SK-N-SH treated with all-trans-retinoic acid at 6 μM for 48 hours (cell line): Measurements from ENCODE around the gene OSCAR.

Experiments used
- BACH2 ChIP-seq: fragments of 250-450 bp; sonication (Bioruptor Pico); IDR thresholded peaks from 2 replicates; pipeline ENCODE4 v1.9.0; 2021; ENCODE audit warnings: mild to moderate bottlenecking, borderline replicate concordance
- CSRNP3 ChIP-seq: fragments of 250-450 bp; sonication (Bioruptor Pico); IDR thresholded peaks from 2 replicates; pipeline ENCODE4 v1.5.1; 2021; ENCODE audit warnings: mild to moderate bottlenecking, moderate library complexity
- ESRRG ChIP-seq: fragments of 250-450 bp; sonication (Bioruptor Pico); IDR thresholded peaks from 2 replicates; pipeline ENCODE4 v1.6.1; 2021; ENCODE audit warnings: mild to moderate bottlenecking
- PATZ1 ChIP-seq: fragments of 250-450 bp; sonication (Bioruptor Pico); IDR thresholded peaks from 2 replicates; pipeline ENCODE4 v1.8.0; 2020; ENCODE audit warnings: mild to moderate bottlenecking, moderate library complexity, borderline replicate concordance
- ZFP3 ChIP-seq: fragments of 250-450 bp; sonication (Bioruptor Pico); IDR thresholded peaks from 2 replicates; pipeline ENCODE4 v1.5.0; 2020; ENCODE audit warnings: mild to moderate bottlenecking, moderate library complexity

DNA sequence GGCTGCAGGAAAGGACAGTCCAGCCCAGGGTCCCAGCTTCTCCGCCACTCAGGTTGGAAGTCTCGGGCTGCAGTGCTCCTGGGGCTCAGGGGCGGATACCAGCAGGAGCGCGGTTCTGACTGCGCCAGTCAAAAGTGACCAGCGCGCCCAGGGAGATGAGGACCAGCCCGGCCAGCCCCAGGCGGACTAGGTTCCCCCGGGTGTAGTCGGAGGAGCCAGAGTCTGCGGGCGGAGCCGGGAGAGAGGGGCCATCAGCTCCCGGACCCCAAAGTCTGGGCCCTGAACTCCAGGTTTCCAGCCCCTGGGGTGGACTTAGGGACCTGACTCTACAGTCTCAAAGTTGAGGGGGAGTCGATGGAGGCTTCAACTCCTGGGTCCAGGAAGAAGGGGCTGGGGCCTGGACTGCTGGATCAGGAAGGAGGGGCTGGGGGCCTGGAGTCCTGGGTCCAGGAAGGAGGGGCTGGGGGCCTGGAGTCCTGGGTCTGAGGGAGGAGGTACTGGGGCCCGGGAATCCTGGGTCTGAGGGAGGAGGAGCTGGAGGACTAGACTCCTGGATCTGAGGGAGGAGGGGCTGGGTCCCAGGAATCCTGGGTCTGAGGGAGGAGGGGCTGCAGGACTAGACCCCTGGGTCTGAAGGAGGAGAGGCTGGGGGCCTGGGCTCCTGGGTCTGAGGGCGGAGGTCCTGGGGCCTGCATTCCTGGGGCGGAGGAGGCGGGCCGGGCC is 5.3 kb downstream of the OSCAR start:
- TF ChIP-seq CSRNP3 (CRISPR knock-in tag) (no peak), ZFP3 (CRISPR knock-in tag) (no peak), BACH2 (CRISPR knock-in tag) (no peak), PATZ1 (CRISPR knock-in tag) (no peak), ESRRG (CRISPR knock-in tag) (no peak)
